HG02938 (cell line): ENCODE measurements around the gene TMEM200A.

Experiments
- ATAC-seq: cut with Tn5 transposase; IDR thresholded peaks from one replicate; pipeline ENCODE4 v1.9.1; 2021; ENCODE audit warnings: mild to moderate bottlenecking, moderate library complexity; ENCODE audit not compliant: unreplicated experiment

TMEM200A gene

GRCh38 chr6:130377371-130377770 lies 11.6 kb downstream of the TMEM200A start:
- no peak for ATAC-seq

GRCh38 chr6:130377915-130378314 lies 12.1 kb downstream of the TMEM200A start:
- no peak for ATAC-seq

GRCh38 chr6:130379223-130379622 lies 13.4 kb downstream of the TMEM200A start:
- ATAC-seq: no peak

GRCh38 chr6:130381012-130381411 lies 15.2 kb downstream of the TMEM200A start:
- no peak for ATAC-seq

GRCh38 chr6:130381459-130382380 lies 15.9 kb downstream of the TMEM200A start:
- ATAC-seq: no peak

- no peak for ATAC-seq
Measured at GRCh38 chr6:130382872-130383490, 17.2 kb downstream of the TMEM200A start.

GRCh38 chr6:130385064-130385695 lies 19.4 kb downstream of the TMEM200A start:
- no peak for ATAC-seq

- no peak for ATAC-seq
Measured at GRCh38 chr6:130389142-130389541, 23.3 kb downstream of the TMEM200A start.

- ATAC-seq: no peak
Measured at GRCh38 chr6:130390890-130391289, 25.1 kb downstream of the TMEM200A start.

- ATAC-seq: no peak
Measured at GRCh38 chr6:130393306-130393705, 27.5 kb downstream of the TMEM200A start.

GRCh38 chr6:130394246-130394645 lies 28.4 kb downstream of the TMEM200A start:
- ATAC-seq: no peak

GRCh38 chr6:130395164-130395563 lies 29.3 kb downstream of the TMEM200A start:
- ATAC-seq: no peak

GRCh38 chr6:130396722-130397121 lies 30.9 kb downstream of the TMEM200A start:
- no peak for ATAC-seq

GRCh38 chr6:130405549-130405948 lies 39.7 kb downstream of the TMEM200A start:
- no peak for ATAC-seq

- no peak for ATAC-seq
Measured at GRCh38 chr6:130407032-130407431, 41.2 kb downstream of the TMEM200A start.

- no peak for ATAC-seq
Measured at GRCh38 chr6:130409418-130410100, 43.7 kb downstream of the TMEM200A start.

GRCh38 chr6:130411481-130411880 lies 45.7 kb downstream of the TMEM200A start:
- ATAC-seq: no peak

- ATAC-seq: no peak
Measured at GRCh38 chr6:130412556-130413290, 46.9 kb downstream of the TMEM200A start.

- no peak for ATAC-seq
Measured at GRCh38 chr6:130417951-130418350, 52.1 kb downstream of the TMEM200A start.

- ATAC-seq: no peak
Measured at GRCh38 chr6:130420911-130421310, 55.1 kb downstream of the TMEM200A start.
